Activated CD8-positive, alpha-beta memory T cell treated with anti-CD3 and anti-CD28 coated beads, Interleukin-2, amount 50 U/mL, for 4 hours (primary cell): ENCODE results near the gene CENPU.
"Not testable (repeated sequence)": the region's sequence is repeated elsewhere in the genome, so short reads cannot be mapped to it uniquely, and the experiment has no call there.

ENCODE experiments used
- DNase-seq: peaks from one replicate; pipeline ENCODE4 v3.0.0-alpha.2; 2020

The CENPU gene

GRCh38 chr4:184733654-184734524 is at the start of gene CENPU:
CENPU (minus strand) TSS chr4:184734096; CDS start chr4:184734062, 34 bp downstream.
- peak; percentile 93 for DNase-seq

GRCh38 chr4:184782731-184783373 is 49.0 kb upstream of the CENPU start:
- no peak for DNase-seq

- DNase-seq = not testable (repeated sequence)
Measured at GRCh38 chr4:184779160-184779559, 45.3 kb upstream of the CENPU start.

- DNase-seq = no peak
Measured at GRCh38 chr4:184778325-184778724, 44.4 kb upstream of the CENPU start.

- DNase-seq = no peak
Measured at GRCh38 chr4:184776821-184777220, 42.9 kb upstream of the CENPU start.

- no peak for DNase-seq
Measured at GRCh38 chr4:184775854-184776555, 42.1 kb upstream of the CENPU start.

GRCh38 chr4:184774152-184774551 is 40.3 kb upstream of the CENPU start:
- DNase-seq = no peak

- DNase-seq = no peak
Measured at GRCh38 chr4:184771416-184771815, 37.5 kb upstream of the CENPU start.

- DNase-seq = no peak
Measured at GRCh38 chr4:184769141-184769765, 35.4 kb upstream of the CENPU start.

- DNase-seq = no peak
Measured at GRCh38 chr4:184768296-184768695, 34.4 kb upstream of the CENPU start.

GRCh38 chr4:184766446-184766845 is 32.5 kb upstream of the CENPU start:
- DNase-seq = no peak

- no peak for DNase-seq
Measured at GRCh38 chr4:184765473-184766340, 31.8 kb upstream of the CENPU start.

GRCh38 chr4:184764601-184765000 is 30.7 kb upstream of the CENPU start:
- DNase-seq = no peak

- DNase-seq = no peak
Measured at GRCh38 chr4:184763150-184763780, 29.4 kb upstream of the CENPU start.

- DNase-seq = no peak
Measured at GRCh38 chr4:184762100-184762499, 28.2 kb upstream of the CENPU start.

- no peak for DNase-seq
Measured at GRCh38 chr4:184760681-184761080, 26.8 kb upstream of the CENPU start.

- no peak for DNase-seq
Measured at GRCh38 chr4:184757810-184758209, 23.9 kb upstream of the CENPU start.

GRCh38 chr4:184756399-184756798 is 22.5 kb upstream of the CENPU start:
- no peak for DNase-seq

GRCh38 chr4:184755278-184755677 is 21.4 kb upstream of the CENPU start:
- DNase-seq = no peak

GRCh38 chr4:184752496-184753275 is 18.8 kb upstream of the CENPU start:
- DNase-seq = no peak

GRCh38 chr4:184751585-184751956 is 17.7 kb upstream of the CENPU start:
- no peak for DNase-seq
